KOPT-K1 (cell line): ENCODE results near the gene GVQW3.
A peak's percentile ranks its signal among the peaks of the same experiment; 100 is the strongest.

ENCODE experiments used
- H3K27ac ChIP-seq: fragments of 200-600 bp; sonication (generic); 2 replicates; pipeline ENCODE4 v1.5.1; 2016; ENCODE audit warnings: antibody characterized with exemption, mild to moderate bottlenecking, low read depth, low read length; ENCODE audit not compliant: poor library complexity, severe bottlenecking
- H3K36me3 ChIP-seq: fragments of 200-600 bp; sonication (generic); 2 replicates; pipeline ENCODE4 v1.5.1; 2017; ENCODE audit warnings: antibody characterized with exemption, mild to moderate bottlenecking, low read length, moderate library complexity; ENCODE audit not compliant: insufficient read depth
- H3K9me3 ChIP-seq: fragments of 200-600 bp; sonication (generic); 2 replicates; pipeline ENCODE4 v1.5.1; 2017; ENCODE audit warnings: antibody characterized with exemption, low read length, mild to moderate bottlenecking; ENCODE audit not compliant: insufficient read depth, poor library complexity, severe bottlenecking

Gene GVQW3

DNA sequence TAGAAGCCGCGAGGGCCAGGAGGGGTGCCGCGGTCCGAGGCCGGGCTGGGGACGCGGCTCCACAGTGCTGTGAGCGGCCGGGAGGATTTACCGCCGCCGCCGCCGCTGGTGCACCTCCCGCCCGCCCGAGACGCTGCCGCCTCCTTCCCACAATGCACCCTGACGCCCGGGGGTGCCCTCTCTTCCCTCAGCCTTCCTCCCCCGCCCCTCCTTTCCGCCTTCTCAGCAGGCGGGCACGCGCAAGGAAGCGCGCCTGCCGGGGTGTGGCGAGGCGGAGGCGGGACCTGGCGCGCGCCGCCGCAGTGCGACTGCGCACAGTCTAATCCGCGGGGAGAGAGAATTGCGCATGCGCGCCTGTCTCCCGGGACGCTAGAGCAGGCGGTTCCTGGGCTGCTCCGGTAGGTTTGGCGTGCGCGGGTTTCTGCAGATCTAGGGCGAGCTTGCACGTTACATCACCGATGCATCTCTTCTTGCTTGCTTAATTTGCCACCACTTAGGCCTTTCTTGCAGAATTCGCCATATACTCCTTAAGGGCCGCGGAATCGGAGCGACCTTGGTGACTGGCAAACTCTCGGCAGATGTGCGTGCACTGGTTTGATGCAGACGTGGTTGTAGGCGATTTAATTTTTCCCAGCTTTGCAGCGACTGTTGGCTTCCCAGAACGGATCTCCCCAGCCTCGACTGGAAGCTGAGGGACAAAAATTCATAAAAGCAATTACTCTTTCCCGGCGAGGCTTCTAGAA is at the start of gene GVQW3, which contains the start of gene THAP12:
TSS of gene GVQW3 (plus strand) at position 347 of the 743 bp plus-strand sequence. CDS start 506 bp downstream, outside the sequence.
TSS of gene THAP12 (minus strand) at position 156 of the 743 bp plus-strand sequence. CDS start 296 bp downstream, outside the sequence.
- Histone ChIP-seq H3K9me3 (no peaks in the 10 kb centered on the region), H3K27ac (peak within 1 kb of the TSS; percentile 56), H3K36me3 (peaks cover 6% of the 10 kb centered on the region; the same call in 1 of the 2 replicates)

DNA sequence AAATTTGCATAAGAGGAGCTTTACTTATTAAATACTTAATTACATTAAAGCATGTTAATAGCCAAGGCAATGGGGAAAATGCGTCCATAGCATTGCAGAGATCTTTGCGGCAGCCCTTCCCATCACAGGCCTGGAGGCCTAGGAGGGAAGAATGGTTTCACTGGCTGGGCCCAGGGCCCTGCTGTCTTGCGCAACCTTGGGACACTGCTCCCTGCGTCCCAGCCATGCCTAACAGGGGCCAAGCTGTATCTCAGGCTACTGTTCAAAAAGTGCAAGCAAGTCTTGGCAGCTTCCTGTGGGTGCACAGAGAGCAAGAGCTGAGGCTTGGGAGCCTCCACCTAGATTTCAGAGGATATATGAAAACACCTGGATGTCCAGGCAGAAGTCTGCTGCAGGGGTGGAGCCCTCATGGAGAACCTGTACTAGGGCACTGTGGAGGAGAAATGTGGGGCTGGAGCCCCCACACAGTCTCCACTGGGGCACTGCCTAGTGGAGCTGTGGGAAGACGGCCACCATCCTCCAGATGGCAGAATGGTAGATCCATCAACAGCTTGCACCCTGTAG is 46.2 kb upstream of the GVQW3 start:
- Histone ChIP-seq H3K36me3 (no peaks in the 10 kb centered on the region), H3K27ac (no peak overlapping the region), H3K9me3 (peaks cover 33% of the 10 kb centered on the region)

DNA sequence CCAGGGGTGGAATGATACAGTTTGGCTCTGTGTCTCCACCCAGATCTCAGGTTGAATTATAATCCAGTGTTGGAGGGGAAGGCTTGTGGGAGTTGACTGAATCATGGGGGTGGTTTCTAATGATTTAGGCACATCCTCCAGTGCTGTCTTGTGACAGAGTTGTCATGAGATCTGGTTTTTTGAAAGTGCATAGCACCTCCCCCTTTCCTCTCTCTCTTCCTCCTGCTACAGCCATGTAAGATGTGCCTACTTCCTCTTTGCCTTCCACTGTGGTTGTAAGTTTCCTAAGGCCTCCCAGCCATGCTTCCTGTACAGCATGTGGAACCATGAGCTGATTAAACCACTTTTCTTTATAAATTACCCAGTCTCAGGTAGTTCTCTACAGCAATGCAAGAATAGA is 45.3 kb upstream of the GVQW3 start:
- H3K9me3 ChIP-seq: peaks cover 33% of the 10 kb centered on the region
- H3K27ac ChIP-seq: no peak overlapping the region
- no peaks in the 10 kb centered on the region for H3K36me3 ChIP-seq

DNA sequence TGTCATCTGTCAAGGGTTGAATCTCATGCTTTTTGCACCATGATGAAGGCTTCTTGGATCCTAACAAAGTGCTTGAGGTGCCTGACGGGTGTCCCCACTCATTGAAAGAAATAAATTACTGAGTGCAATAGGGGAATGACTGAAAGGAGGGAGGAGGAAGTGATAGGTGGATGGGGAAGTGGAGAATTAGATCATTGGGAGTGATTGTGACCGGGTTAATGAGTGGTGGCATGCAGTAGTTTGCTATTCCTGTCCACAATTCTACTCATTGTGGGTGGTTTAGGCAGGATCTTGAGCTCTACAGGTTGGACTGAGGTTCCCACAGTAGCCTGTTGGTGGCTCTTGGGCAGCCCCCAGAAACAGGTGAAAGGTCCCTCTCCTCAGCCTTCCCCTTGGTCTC is 44.5 kb upstream of the GVQW3 start:
- Histone ChIP-seq H3K27ac (no peak overlapping the region), H3K36me3 (no peaks in the 10 kb centered on the region)

GRCh38 chr11:76337469-76337868 is 43.7 kb upstream of the GVQW3 start:
- Histone ChIP-seq H3K27ac (no peak overlapping the region), H3K36me3 (no peaks in the 10 kb centered on the region), H3K9me3 (peaks cover 33% of the 10 kb centered on the region)

More for the DNA sequence above, 44.5 kb upstream of the GVQW3 start:
- peaks cover 33% of the 10 kb centered on the region for H3K9me3 ChIP-seq

GRCh38 chr11:76337923-76338322 is 43.2 kb upstream of the GVQW3 start:
- no peak overlapping the region for H3K27ac ChIP-seq
- H3K9me3 ChIP-seq: peaks cover 33% of the 10 kb centered on the region
- H3K36me3 ChIP-seq: no peaks in the 10 kb centered on the region

- Histone ChIP-seq H3K27ac (no peak overlapping the region), H3K9me3 (peaks cover 25% of the 10 kb centered on the region), H3K36me3 (no peaks in the 10 kb centered on the region)
These were observed 41.9 kb upstream of the GVQW3 start for GRCh38 chr11:76339221-76339620.

- Histone ChIP-seq H3K9me3 (no peaks in the 10 kb centered on the region), H3K27ac (no peak overlapping the region), H3K36me3 (peaks cover 42% of the 10 kb centered on the region)
These were observed 33.7 kb upstream of the GVQW3 start for GRCh38 chr11:76347466-76347865.

DNA sequence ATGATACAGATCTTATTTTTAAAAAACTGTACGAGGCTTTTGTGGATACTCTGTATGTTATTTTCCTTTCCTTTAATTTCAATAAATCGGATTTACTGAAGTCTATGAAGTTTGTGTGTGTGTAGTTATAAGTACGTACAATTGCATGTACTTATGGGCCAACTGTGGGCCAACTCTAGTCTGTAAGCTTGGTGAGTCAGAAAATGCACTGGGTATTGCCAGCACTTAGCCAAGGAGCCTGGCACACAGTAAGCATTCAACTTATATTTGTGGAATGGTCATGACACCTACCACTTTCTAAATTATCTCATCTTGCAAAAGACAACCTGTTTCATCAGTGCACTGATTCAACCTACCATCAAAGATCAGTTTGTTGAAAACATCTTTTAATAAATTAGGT is 32.8 kb upstream of the GVQW3 start:
- no peak overlapping the region for H3K27ac ChIP-seq
- H3K9me3 ChIP-seq: no peaks in the 10 kb centered on the region
- H3K36me3 ChIP-seq: peaks cover 51% of the 10 kb centered on the region

DNA sequence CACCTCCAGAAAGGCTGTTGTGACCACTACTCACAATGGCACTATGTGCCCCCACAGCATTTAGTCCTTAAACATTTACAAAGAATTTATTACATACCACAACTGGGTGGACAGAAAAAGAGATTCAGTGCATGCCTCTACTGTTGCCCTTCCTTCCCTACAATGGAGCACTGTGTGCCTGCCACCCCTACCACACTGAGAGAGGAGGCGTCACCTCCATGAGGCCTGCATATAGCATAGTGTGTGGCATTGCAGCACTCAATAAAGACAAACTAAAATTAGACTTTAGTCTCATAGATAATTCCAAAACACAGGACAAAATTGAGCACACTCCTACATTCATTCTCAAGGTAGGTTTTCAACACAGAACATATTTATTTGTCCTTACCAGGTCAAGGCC is 26.0 kb upstream of the GVQW3 start:
- Histone ChIP-seq H3K9me3 (peaks cover 31% of the 10 kb centered on the region), H3K36me3 (peaks cover 86% of the 10 kb centered on the region), H3K27ac (no peak overlapping the region)

DNA sequence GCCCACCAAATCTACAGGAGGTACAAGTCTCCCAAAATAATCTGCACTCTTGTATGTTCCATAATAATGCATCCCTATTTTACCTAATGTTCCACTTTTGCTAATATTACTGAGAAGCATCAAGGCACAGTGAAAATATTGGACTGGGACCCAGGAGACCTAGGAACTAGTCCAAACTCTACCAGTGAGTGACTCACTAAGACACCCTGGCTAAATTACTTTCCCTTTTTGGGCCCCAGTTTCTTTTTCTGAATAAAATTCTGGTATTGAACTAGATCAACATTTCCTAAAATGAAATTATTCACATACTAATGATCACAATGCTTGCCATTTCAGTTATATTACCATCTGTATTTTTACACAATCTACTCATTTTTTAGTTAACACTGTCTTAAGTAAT is 19.7 kb upstream of the GVQW3 start:
- Histone ChIP-seq H3K9me3 (peaks cover 2% of the 10 kb centered on the region), H3K27ac (no peak overlapping the region), H3K36me3 (peaks cover 58% of the 10 kb centered on the region)

DNA sequence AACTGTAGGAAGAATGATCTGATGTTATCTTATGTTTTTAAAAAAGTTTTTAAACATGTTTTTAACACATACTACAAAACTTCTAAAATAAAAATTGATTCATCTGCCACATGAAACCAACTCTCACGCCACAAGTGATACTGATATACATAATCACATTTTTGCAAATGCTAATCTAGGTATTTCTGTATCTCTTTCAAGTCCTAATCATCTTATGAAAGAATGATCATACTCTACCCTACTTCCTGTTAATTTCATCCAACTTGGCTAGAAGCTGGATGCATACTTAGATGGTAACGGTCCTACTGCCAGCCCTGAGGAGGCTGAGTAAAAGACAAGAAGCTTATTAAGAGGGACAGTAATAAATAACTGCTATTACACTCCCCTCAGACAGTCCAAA is 19.3 kb upstream of the GVQW3 start:
- Histone ChIP-seq H3K27ac (no peak overlapping the region), H3K36me3 (peaks cover 54% of the 10 kb centered on the region), H3K9me3 (no peaks in the 10 kb centered on the region)

DNA sequence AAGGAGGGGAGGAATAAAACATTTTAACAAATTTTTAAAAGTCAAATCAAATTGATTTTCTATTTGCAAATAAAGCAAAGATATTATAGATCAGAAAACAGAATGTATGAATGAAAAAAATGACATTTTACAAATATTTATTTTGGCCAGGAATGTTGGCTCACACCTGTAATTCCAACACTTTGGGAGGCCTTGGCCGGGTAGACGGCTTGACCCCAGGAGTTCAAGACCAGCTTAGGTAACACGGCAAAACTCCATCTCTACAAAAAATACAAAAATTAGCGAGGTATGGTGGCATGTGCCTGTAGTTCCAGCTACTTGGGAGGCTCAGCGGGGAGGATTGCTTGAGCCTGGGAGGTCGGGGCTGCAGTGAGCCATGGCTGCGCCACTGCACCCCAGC is 18.4 kb upstream of the GVQW3 start:
- H3K9me3 ChIP-seq: no peaks in the 10 kb centered on the region
- H3K36me3 ChIP-seq: peaks cover 45% of the 10 kb centered on the region
- no peak overlapping the region for H3K27ac ChIP-seq

DNA sequence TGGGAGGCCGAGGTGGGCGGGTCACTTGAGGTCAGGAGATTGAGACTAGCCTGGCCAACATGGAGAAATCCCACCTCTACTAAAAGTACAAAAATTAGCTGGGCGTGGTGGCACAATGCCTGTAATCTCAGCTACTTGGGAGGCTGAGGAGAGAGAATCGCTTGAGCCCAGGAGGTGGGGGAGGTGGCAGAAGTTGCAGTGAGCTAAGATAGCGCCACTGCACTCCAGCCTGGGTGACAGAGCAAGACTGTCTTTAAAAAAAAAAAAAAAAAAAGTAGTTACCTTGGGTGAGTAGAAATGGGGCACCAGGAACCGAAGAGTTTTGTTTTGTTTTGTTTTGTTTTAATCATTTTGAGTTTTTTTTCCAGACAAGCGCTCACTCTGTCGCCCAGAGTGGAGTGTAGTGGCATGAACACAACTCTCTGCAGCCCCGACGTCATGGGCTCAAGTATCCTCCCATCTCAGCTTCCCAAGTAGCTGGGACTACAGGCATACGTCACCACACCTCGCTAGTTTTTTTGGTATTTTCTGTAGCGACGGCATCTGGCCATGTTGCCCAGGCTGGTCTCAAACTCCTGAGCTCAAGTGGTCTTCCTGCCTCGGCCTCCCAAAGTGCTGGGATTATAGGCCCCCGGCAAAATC is 16.0 kb upstream of the GVQW3 start:
- Histone ChIP-seq H3K36me3 (peaks cover 20% of the 10 kb centered on the region), H3K9me3 (no peaks in the 10 kb centered on the region), H3K27ac (no peak overlapping the region)

DNA sequence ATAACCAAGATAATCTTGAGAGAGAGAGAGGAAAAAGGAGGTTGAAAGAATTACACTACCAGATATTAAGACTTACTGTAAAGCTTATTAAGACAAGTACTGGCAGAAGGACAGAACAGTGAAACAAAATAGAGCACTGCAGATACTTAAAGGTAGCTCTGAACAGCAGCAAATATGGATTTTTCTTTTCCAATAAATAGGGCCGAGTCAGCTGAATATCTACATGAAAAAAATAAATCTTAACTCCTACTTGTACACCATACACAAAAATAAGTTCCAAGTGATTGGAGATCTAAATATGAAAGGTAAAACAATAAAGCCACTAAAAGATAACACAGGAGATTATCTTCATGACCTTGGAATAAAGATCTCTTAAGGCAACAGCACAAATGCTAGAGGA is 12.6 kb upstream of the GVQW3 start:
- Histone ChIP-seq H3K27ac (no peak overlapping the region), H3K9me3 (no peaks in the 10 kb centered on the region), H3K36me3 (peaks cover 11% of the 10 kb centered on the region)
